GM11168 (cell line): ENCODE results near the gene TACC3.
"Not testable (repeated sequence)": the region's sequence is repeated elsewhere in the genome, so short reads cannot be mapped to it uniquely, and the experiment has no call there.

Experiments used
- in situ Hi-C: fragments of 300-500 bp; cut with MboI; formaldehyde crosslinking; loops from one replicate; pipeline ENCODE4 v1.12.0; 2022; ENCODE audit warnings: low sequenced_read_pairs; ENCODE audit not compliant: unreplicated experiment

TACC3 gene

GRCh38 chr4:1701671-1702070 is 19.6 kb upstream of the TACC3 start:
- in situ Hi-C loops, result not testable (repeated sequence)

GRCh38 chr4:1703867-1704266 is 17.5 kb upstream of the TACC3 start:
- in situ Hi-C loops, result no loop called here

- in situ Hi-C loops, result no loop called here
Measured at GRCh38 chr4:1705732-1706131, 15.6 kb upstream of the TACC3 start.

- in situ Hi-C loops, result no loop called here
Measured at GRCh38 chr4:1706358-1706757, 15.0 kb upstream of the TACC3 start.

- in situ Hi-C loops, result no loop called here
Measured at GRCh38 chr4:1708581-1708980, 12.7 kb upstream of the TACC3 start.

GRCh38 chr4:1711055-1711570 is 10.2 kb upstream of the TACC3 start:
- in situ Hi-C loops, result no loop called here

- in situ Hi-C loops, result no loop called here
Measured at GRCh38 chr4:1711571-1712215, 9.6 kb upstream of the TACC3 start.

GRCh38 chr4:1712216-1713002 is 8.9 kb upstream of the TACC3 start, which contains the start of gene SLBP:
TSS of gene SLBP (minus strand) at chr4:1712319. CDS start at chr4:1712188, 131 bp downstream.
- in situ Hi-C loops, result no loop called here

GRCh38 chr4:1713003-1713851 is 8.1 kb upstream of the TACC3 start:
- in situ Hi-C loops, result no loop called here

- in situ Hi-C loops, result no loop called here
Measured at GRCh38 chr4:1714303-1715001, 6.9 kb upstream of the TACC3 start.

GRCh38 chr4:1715002-1715758 is 6.1 kb upstream of the TACC3 start:
- in situ Hi-C loops, result no loop called here

GRCh38 chr4:1716065-1716945 is 5.0 kb upstream of the TACC3 start:
- in situ Hi-C loops, result no loop called here

GRCh38 chr4:1717129-1718094 is 3.9 kb upstream of the TACC3 start:
- in situ Hi-C loops, result no loop called here

- in situ Hi-C loops, result no loop called here
Measured at GRCh38 chr4:1718095-1718850, 3.0 kb upstream of the TACC3 start.

GRCh38 chr4:1720163-1720983 is 948 bp upstream of the TACC3 start:
- in situ Hi-C loops, result no loop called here
